NCI-H1105 (cell line): ENCODE measurements around the gene CITED2.
"Not testable (repeated sequence)": the region's sequence is repeated elsewhere in the genome, so short reads cannot be mapped to it uniquely, and the experiment has no call there.

Source experiments
- DNase-seq: peaks from one replicate; lab custom pipeline; 2025; lab: John Stamatoyannopoulos, UW

Gene CITED2, protein sequence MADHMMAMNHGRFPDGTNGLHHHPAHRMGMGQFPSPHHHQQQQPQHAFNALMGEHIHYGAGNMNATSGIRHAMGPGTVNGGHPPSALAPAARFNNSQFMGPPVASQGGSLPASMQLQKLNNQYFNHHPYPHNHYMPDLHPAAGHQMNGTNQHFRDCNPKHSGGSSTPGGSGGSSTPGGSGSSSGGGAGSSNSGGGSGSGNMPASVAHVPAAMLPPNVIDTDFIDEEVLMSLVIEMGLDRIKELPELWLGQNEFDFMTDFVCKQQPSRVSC

DNA sequence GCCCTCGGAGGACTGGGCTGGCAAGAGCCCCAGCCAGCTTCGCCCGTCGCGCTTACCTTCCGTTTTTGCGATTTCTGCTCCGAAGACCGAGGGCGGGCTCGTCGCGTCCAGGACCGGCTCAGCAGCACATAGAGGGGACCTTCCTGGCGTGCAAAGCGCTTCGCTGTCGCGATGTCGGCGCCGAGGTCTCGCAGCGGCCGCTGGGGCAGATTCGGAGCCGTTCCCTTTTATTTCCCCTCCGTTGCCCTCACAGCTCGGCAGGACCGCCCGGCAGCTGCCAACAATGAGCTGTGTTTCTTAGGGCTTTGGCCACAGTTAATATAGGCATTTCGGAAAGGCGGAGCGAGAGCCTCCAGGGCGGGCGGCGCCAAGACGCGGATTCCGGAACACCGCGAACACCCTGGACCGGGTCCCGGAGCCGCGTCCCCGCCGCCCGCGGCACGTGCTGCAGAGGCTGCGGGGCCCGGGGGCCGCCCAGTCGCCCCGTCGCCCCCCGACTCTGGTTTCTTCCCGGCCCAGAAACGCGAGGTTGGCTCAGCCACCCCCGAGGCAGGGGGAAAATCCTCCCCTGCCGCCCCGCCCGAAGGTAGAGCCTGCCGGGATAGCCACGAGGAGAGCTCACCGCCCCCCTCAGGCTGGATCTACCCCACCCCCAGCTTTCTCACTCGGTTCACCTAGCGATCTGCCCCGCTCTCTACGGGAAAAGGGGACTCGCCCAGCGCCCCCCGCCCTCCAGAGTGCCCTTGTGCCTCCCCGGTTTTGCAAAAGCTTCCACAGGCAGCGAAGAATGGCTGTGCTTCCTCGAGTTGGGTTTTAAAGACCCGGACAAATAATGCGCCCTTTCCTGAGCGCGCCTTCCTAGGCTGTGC lies at the start of gene CITED2:
Gene CITED2, minus strand, starts transcription at position 292 of the 869 bp plus-strand sequence. CDS start 704 bp downstream, outside the sequence.
- DNase-seq: peak; percentile 92

DNA sequence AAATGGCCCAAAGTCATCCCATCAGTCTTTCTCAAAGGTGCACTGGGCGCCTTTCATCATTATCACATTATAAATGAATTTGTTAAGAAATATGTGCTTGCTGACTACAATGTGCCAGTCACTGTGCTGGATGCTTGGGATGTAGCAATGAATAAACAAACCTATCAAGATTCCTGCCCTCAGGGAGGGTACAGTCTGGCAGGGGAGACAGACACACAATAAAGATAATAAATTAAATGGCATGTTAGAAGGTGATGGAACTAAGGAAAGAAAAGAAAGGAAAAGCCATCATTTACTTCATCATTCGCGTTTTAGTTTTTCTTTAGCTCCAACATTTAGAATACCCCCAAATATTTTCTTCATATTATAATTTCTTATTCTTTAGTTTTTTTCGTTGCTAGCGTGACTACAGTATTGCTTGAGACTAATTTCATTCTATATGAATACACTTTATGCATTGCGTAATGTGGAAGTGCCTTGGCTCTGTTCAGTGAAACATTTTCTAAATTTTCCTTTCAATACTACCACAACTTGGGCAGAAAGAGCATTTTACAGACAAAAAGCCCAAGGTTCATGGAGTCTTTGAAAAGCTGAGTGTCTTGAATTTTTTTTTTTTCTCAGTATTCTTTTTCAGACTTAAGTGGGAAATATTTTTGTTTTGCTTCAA lies 48.7 kb upstream of the CITED2 start:
- DNase-seq: no peak

- no peak for DNase-seq
Measured at GRCh38 chr6:139422105-139423036, 47.9 kb upstream of the CITED2 start.

DNA sequence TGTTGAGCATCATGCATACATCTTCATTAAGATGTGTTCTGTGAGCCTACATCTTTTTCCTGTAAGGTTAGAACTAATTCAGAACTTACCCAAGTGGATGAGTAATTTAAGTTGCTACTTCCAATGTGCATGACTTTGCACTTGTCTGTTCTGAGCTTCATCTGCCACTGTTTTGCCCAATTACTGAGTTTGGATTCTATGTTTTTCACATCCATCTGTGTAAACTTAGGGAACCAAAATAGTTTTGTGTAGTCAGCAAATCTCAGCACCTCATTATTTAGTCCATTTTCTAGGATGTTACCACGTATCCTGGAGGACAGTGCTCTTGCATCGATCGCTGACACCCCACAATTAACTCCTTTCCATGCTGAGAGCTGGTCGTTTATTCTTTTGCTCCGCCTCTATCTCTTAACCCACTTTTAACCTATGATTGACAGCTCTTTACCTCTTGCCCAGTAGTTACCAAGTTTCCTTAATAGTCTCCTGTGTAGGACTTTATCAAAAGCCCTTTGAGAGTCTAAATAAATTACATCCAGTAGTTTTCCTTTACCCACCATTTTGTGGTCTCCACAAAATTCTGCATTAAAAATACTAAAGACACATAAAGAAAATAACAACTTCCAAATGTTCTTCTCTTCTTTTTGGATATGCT lies 44.2 kb upstream of the CITED2 start:
- DNase-seq: no peak

- DNase-seq: no peak
Measured at GRCh38 chr6:139416146-139416545, 41.7 kb upstream of the CITED2 start.

GRCh38 chr6:139415365-139415764 lies 40.9 kb upstream of the CITED2 start:
- DNase-seq: no peak

GRCh38 chr6:139412103-139412502 lies 37.7 kb upstream of the CITED2 start:
- DNase-seq: not testable (repeated sequence)

DNA sequence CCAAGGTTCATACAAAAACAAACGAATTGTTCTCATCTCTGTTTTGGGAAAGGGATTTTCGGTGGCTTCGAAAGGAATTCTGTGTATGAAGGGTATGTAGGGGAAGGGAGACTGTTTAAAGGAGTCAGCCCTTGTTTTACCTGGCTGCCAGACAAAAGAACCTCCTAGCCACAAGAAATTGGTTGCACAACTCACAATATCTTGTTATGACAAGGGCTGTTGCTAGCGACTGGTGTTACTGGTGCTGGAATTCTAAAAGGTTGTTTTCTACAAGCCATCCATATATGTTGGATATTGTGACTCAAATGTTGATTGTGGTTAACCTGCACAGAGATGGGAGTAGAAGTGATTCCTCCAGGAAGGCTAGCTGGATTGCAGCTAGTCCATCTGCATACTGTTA lies 34.6 kb upstream of the CITED2 start:
- DNase-seq: no peak

DNA sequence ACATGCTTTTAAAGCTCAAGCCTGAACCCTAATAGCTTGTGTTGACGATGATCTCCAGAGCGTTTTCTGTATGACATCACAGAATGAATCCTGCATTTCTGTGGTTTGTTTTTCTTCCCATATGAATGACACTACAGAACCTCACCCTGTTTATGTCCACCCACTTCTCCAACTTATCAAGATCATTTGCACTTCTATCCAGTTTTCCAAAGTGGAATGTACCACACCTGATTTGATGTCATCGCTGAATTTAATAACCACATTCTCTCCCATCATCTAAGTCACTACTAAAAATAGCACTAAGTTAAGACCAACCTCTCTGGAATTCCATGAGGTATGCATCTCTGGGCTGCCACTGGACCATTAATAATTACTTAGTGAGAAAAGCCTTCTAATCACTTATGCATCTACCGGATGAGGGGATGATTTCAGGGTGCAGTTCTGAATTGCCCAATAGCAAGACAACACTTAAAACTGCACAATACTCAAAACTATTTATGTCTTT lies 33.3 kb upstream of the CITED2 start:
- no peak for DNase-seq

GRCh38 chr6:139406577-139407343 lies 32.3 kb upstream of the CITED2 start:
- DNase-seq: no peak

DNA sequence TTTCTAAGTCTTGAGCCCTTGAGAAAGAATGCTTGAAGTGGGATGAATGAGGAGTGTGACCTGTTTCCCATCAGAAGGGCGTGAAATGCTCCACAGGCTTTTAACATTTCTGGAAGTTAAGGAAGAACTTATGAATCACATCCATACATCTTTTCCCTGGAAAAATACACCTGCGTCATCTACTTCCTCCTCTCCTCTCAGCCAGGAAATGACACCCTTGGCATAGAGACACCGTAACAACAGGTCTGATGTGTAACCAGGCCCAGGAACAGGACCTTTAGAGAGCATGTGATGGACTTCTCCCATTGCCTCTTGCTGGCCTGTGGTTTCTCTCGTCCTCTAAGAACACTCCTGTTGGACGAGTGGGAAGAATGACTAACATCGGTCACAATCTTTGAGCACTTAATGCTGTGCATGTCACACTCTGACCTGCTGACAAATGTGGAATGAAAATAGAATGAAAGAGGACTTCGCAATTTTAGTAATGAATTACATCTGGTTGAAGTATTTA lies 28.5 kb upstream of the CITED2 start:
- no peak for DNase-seq

- no peak for DNase-seq
Measured at GRCh38 chr6:139398658-139399057, 24.2 kb upstream of the CITED2 start.

DNA sequence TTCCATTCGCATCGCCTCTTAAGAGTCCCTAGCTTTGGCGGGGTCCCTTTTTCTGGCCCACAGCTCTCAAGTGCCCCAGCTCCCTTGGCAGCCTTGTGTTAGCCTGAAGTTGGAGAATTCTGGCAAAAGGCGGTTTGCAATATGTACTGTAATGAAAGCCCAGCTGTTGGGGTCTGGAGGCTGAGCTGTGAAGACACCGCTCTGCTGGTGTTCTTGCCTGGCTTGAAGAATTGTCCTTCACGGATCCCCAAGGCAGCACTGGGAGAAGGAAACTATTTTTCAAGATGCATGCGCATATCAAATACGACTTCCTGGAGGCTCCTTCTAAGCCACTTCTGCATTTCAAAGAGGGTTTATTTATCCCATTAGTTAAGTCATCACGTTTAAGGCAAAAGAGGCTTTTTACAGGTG lies 21.4 kb upstream of the CITED2 start:
- no peak for DNase-seq

- no peak for DNase-seq
Measured at GRCh38 chr6:139395371-139395770, 20.9 kb upstream of the CITED2 start.

DNA sequence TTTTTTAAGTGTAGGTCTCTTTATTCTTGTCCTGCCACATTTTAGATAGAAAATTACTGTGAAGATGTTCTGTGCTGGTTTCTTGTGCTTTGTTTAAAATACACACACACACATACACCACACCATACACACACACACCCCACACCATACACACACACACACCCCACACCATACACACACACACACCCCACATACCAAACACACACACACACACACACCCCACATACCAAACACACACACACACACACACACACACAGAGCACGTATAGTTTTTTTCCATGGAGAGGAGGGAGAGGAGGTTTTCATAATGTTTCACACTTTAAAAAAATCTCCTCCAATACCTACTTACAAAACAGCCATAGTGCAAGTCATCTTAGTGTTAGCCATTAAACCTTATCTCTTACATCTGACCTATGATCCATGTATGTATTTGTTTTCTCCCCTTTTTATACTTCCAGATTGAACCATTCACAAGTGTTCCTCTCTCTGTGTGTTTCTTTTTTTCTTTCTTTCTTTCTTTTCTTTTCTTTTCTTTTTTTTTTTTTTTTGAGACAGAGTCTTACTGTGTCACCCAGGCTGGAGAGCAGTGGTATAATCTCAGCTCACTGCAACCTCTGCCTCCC lies 19.7 kb upstream of the CITED2 start:
- DNase-seq: no peak

DNA sequence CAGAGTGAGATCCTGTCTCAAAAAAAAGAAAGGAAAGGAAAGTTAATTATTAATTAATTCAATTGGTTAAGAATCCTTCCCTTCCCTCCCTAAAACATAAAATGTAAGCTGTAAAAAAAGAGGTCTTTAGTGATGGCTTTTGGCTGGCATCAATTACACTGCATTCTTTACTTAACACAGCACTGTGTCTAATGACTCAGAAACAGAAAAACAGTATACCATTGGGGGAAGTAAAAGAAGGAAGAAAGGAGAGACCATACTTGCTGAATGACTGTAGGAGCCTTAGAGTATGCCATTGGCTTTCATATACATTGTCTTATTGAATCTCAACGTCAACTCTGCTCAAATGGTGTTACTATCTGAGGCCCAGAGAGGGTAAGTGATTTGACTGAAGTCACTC lies 18.3 kb upstream of the CITED2 start:
- DNase-seq: no peak

GRCh38 chr6:139391709-139392108 lies 17.3 kb upstream of the CITED2 start:
- DNase-seq: no peak

DNA sequence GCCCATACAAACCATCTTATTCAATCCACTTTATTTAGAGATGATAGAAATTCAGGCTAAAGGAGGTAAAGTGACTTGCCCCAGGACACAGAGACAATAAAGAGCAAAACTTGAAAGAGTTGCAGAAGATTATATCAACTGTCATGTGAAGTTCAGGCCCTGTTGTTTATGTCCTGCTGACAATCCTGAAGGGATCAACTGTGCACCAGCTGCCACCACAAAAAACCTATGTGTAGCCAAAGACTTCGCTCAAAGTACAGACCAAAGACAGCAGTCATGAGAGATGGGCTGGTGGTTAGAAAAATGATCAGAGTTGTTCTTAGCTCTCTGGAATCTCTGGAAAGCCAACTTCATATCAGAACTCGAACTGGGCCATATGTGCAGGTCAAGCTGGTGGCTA lies 16.0 kb upstream of the CITED2 start:
- DNase-seq: no peak

DNA sequence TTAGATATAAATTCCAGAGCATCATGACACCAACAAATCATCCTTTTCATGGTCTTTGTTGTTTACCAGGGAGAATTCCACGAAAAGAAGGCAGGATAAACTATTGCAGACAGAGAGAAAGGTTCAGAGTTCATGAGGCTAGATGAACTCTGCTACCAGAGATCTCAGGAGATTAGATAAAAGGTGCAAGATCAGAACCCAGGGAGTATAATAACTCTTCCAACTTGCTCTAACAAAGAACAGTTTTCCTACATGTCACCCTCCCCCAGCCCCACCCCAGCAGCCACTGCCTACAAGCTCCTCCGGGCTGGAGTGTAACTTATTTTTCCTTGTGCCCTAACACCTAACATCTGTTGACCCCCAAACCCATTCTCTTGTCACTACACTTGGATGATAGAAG lies 13.9 kb upstream of the CITED2 start:
- no peak for DNase-seq

GRCh38 chr6:139386404-139386803 lies 12.0 kb upstream of the CITED2 start:
- no peak for DNase-seq
